ENCODE results near the gene IFNL3. TPM values are rescaled to one million over a fixed set of nuclear protein-coding genes. Genes with fewer than 3 reads are reported as not detected.

IFNL3 gene
- total RNA-seq, 3 donors from 2014 or later = not detected

- ATAC-seq (peak; percentile 19), DNase-seq (no peak)
- no peaks in the 10 kb centered on the region for H3K9me3 ChIP-seq
- H3K4me3 ChIP-seq = no peak overlapping the region
- H3K36me3 ChIP-seq (ENCODE audit: low read depth) = no peaks in the 10 kb centered on the region
- TF ChIP-seq, protein P1, sequence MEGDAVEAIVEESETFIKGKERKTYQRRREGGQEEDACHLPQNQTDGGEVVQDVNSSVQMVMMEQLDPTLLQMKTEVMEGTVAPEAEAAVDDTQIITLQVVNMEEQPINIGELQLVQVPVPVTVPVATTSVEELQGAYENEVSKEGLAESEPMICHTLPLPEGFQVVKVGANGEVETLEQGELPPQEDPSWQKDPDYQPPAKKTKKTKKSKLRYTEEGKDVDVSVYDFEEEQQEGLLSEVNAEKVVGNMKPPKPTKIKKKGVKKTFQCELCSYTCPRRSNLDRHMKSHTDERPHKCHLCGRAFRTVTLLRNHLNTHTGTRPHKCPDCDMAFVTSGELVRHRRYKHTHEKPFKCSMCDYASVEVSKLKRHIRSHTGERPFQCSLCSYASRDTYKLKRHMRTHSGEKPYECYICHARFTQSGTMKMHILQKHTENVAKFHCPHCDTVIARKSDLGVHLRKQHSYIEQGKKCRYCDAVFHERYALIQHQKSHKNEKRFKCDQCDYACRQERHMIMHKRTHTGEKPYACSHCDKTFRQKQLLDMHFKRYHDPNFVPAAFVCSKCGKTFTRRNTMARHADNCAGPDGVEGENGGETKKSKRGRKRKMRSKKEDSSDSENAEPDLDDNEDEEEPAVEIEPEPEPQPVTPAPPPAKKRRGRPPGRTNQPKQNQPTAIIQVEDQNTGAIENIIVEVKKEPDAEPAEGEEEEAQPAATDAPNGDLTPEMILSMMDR (IDR thresholded peaks at IDR 0.05) = no peak
- intact Hi-C loops (cut with DNase I, micrococcal nuclease) = no loop called here
- peaks cover 3% of the 10 kb centered on the region for H3K4me1 ChIP-seq (ENCODE audit: low read depth)
These were observed 19.8 kb upstream of the IFNL3 start for GRCh38 chr19:39264306-39265290.

GRCh38 chr19:39263912-39264305 lies 19.1 kb upstream of the IFNL3 start:
- H3K9me3 ChIP-seq = no peaks in the 10 kb centered on the region
- peaks cover 3% of the 10 kb centered on the region for H3K4me1 ChIP-seq (ENCODE audit: low read depth)
- H3K4me3 ChIP-seq = no peak overlapping the region
- DNase-seq (peak in 1 of 3 donors; percentile 45), ATAC-seq (no peak)
- intact Hi-C loops (cut with DNase I, micrococcal nuclease) = no loop called here
- TF ChIP-seq, protein P1 (IDR thresholded peaks at IDR 0.05) = no peak
- H3K36me3 ChIP-seq (ENCODE audit: low read depth) = no peaks in the 10 kb centered on the region

DNA sequence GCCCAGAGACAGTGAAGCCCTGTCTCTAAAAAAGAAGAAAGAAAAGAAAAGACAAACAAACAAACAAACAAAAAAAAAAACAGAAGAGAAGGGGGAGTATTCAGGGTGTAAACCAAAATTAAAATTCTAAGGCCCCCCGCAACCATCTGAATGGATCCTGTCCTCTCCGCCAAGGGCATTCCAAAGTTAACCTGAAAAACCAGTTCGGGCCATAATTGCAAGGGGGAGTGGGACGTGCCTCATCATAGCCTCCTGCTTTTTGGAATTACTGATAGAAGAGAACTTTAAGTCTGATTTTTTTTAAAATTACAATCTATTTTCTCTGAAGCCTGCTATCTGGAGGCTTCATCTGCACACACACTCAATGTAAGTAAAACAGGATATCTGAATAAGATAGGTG lies 17.7 kb upstream of the IFNL3 start:
- no peak for DNase-seq
- Histone ChIP-seq H3K9me3 (no peaks in the 10 kb centered on the region), H3K4me3 (no peak overlapping the region), H3K4me1 (ENCODE audit: low read depth) (peaks cover 3% of the 10 kb centered on the region), H3K36me3 (ENCODE audit: low read depth) (no peaks in the 10 kb centered on the region)
- intact Hi-C loops (cut with DNase I, micrococcal nuclease) = no loop called here
- TF ChIP-seq, protein P1 (IDR thresholded peaks at IDR 0.05) = no peak
- ATAC-seq = no peak

DNA sequence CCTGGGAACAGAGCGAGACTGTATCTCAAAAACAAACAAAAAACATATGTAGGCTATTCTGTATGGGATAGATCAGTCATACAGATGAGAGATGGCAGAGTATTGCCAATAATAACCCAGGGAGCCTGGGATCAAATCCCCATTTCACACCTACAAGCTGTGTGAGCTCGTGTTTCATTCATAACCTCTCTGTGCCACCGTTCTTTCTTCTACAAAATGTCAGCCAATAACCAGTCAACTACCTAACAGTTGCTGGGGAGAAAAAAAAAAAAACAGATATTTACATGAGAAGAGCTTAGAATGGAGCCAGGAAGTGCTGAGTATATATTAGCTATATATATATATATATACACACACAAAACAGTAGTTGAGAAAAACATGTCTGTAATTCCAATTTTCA lies 16.9 kb upstream of the IFNL3 start:
- TF ChIP-seq, protein P1 (IDR thresholded peaks at IDR 0.05) = no peak
- ATAC-seq (no peak), DNase-seq (no peak)
- H3K36me3 ChIP-seq (ENCODE audit: low read depth) = no peaks in the 10 kb centered on the region
- intact Hi-C loops (cut with DNase I, micrococcal nuclease) = no loop called here
- peaks cover 3% of the 10 kb centered on the region for H3K4me1 ChIP-seq (ENCODE audit: low read depth)
- no peaks in the 10 kb centered on the region for H3K9me3 ChIP-seq
- no peak overlapping the region for H3K4me3 ChIP-seq

DNA sequence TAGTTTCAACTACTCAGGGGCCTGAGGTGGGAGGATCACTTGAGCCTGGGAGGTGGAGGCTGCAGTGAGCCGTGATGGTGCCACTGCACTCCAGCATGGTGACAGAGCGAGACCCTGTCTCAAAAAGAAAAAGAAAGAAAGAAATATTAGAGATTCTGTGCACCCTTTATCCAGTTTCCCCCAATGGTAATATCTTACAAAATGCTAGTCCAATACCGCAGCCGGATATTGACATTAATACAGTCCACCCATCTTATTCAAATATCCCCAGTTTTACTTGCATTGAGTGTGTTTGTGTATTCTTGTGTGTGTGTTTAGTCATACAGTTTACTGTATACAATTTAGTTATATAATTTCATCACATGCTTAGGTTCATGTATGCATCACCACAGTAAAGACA lies 12.4 kb upstream of the IFNL3 start:
- ATAC-seq = no peak
- TF ChIP-seq, protein P1 (IDR thresholded peaks at IDR 0.05) = no peak
- intact Hi-C loops (cut with DNase I, micrococcal nuclease) = no loop called here
- Histone ChIP-seq H3K36me3 (ENCODE audit: low read depth) (no peaks in the 10 kb centered on the region), H3K4me3 (no peak overlapping the region), H3K4me1 (ENCODE audit: low read depth) (no peaks in the 10 kb centered on the region), H3K9me3 (no peaks in the 10 kb centered on the region)
- no peak for DNase-seq

Data from mucosa of descending colon (tissue), 3 donors.